RWPE1 (cell line): ENCODE measurements around the gene MYBBP1A.

Source experiments
- CTCF ChIA-PET: fragments of 350-600 bp; sonication (Branson Sonifier 250); formaldehyde crosslinking; extraction: SDS; loops from one replicate; lab custom pipeline; 2021; lab: Yijun Ruan, JAX
- POLR2A ChIA-PET: fragments of 400-600 bp; formaldehyde crosslinking; extraction: SDS; loops from one replicate; lab custom pipeline; 2020; ENCODE audit warnings: antibody characterized with exemption; ENCODE audit not compliant: low non-redundant PET; lab: Yijun Ruan, JAX
- DNase-seq: peaks from one replicate; pipeline ENCODE4 v3.0.0; 2012; ENCODE audit warnings: low spot score
- H3K27ac ChIP-seq: fragments of 450-650 bp; 2 replicates; pipeline ENCODE4 v1.5.1; 2017
- TF ChIP-seq, protein P1 (sequence below): fragments of 450-650 bp; conservative IDR thresholded peaks from 2 replicates; pipeline ENCODE4 v1.5.1; 2017; ENCODE audit warnings: low read depth, mild to moderate bottlenecking

The MYBBP1A gene

DNA sequence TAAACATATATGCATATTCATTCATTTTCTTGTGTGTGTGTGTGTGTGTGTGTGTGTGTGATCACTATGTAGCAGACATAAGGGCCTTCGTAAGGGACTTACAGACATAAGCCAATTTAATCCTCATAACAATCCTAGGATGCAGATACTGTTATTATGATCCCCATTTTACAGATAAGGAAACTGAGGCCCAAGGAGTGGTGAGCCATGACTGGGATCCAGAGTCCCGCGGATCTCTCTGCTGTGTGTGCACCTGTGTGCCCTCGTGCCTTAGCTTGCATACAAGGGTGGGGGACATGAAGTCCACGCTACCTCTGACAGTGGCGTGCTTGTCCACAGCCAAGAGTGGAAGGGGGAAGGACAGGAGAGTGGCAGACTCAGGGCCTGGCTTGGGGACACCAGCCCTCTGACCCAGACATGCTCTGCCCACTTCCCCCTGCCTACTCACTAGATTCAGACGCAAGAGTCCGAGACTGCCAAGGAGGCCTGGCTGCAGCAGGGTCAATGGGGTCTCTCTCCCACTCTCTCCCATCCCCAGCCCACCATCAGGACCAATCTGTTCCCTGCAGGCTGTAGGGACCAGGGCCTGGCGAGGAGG, 19.4 kb upstream of the MYBBP1A start:
- CTCF ChIA-PET: interaction anchor here (0.5 to 0.8 kb wide), 3 partner anchors 9 to 194 kb away, joined by 3 to 5 read pairs (median 4); no protein-coding TSS in a partner anchor
- POLR2A ChIA-PET: no interaction called here
- no peak overlapping the region for H3K27ac ChIP-seq
- no peak for DNase-seq
- TF ChIP-seq, protein P1, sequence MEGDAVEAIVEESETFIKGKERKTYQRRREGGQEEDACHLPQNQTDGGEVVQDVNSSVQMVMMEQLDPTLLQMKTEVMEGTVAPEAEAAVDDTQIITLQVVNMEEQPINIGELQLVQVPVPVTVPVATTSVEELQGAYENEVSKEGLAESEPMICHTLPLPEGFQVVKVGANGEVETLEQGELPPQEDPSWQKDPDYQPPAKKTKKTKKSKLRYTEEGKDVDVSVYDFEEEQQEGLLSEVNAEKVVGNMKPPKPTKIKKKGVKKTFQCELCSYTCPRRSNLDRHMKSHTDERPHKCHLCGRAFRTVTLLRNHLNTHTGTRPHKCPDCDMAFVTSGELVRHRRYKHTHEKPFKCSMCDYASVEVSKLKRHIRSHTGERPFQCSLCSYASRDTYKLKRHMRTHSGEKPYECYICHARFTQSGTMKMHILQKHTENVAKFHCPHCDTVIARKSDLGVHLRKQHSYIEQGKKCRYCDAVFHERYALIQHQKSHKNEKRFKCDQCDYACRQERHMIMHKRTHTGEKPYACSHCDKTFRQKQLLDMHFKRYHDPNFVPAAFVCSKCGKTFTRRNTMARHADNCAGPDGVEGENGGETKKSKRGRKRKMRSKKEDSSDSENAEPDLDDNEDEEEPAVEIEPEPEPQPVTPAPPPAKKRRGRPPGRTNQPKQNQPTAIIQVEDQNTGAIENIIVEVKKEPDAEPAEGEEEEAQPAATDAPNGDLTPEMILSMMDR: no peak

DNA sequence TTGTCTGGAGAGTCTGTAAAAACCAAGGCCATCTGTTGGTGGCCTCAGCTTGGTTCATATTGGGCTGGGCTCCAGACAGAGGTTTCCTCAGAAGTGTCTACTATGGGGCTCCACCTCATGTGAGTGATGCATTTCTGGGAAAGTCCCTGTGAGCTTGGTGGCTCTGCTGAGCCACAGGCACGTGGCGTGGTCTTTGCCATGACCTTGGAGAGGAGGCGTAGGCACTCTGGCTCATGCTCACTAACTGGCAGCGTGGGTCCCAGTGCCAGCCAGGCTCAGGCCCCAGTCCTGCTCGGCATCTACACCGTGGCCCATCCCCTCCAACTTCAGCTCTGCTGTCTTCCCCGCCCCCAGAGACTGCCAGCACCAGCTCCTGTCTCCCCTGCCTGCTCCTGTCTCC, 18.5 kb upstream of the MYBBP1A start:
- TF ChIP-seq, protein P1: no peak
- ChIA-PET POLR2A (no interaction called here), CTCF (interaction anchor here (0.7 to 0.8 kb wide), 2 partner anchors 8 to 51 kb away, joined by 3 to 4 read pairs; no protein-coding TSS in a partner anchor)
- H3K27ac ChIP-seq: no peak overlapping the region
- DNase-seq: no peak

DNA sequence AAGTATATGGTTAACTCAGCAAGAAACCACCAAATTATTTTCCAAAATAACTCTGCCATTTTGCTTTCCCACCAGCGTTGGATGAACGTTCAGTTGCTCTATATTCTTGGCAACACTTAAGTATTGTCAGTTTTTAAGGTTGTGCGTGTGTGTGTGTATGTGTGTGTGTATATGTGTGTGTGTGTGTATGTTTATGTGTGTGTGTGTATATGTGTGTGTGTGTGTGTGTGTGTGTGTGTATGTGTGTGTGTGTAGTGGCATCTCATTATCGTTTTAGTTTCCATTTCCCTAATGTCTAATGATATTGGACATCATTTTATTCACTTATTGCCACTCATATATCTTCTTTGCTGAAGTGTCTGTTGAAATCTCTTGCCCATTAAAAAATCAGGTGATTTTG, 17.9 kb upstream of the MYBBP1A start:
- ChIA-PET CTCF (no interaction called here), POLR2A (no interaction called here)
- TF ChIP-seq, protein P1: no peak
- no peak overlapping the region for H3K27ac ChIP-seq
- no peak for DNase-seq

DNA sequence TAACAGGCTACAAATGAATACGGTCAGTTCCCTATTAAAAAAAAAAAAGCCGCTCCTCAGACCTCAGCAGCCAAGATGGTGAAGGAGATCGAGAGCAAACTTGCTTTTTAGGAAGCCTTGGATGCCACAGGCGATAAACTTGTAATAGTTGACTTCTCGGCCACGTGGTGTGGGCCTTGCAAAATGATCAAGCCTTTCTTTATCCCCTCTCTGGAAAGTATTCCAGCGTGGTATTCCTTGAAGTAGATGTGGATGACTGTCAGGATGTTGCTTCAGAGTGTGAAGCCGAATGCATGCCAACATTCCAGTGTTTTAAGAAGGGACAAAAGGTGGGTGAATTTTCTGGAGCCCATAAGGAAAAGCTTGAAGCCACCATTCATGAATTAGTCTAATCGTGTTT, 16.9 kb upstream of the MYBBP1A start:
- CTCF ChIA-PET: no interaction called here
- no peak overlapping the region for H3K27ac ChIP-seq
- TF ChIP-seq, protein P1: no peak
- DNase-seq: no peak
- POLR2A ChIA-PET: no interaction called here

DNA sequence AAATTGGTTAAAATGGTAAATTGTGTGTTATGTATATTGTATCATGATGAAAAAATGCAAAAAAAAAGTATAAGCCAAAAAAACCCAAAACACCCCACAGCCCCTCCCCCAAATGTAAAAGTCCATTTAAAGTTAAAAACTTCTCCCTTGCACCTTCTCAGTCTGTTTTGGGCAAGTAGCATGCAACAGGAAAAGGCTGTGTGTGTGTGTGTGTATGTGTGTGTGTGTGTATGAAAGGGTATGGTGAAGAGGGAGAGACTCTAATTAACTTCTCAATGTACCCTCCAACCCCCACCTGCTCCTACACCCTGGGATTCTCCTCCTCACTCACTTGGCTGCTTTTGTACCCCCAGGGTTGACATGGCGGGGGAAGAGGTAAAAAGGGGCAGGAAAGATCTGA, 14.4 kb upstream of the MYBBP1A start:
- H3K27ac ChIP-seq: no peak overlapping the region
- POLR2A ChIA-PET: no interaction called here
- TF ChIP-seq, protein P1: no peak
- CTCF ChIA-PET: interaction anchor here (0.6 to 1.6 kb wide), 2 partner anchors 55 to 263 kb away, joined by 4 to 10 read pairs; no protein-coding TSS in a partner anchor
- no peak for DNase-seq

DNA sequence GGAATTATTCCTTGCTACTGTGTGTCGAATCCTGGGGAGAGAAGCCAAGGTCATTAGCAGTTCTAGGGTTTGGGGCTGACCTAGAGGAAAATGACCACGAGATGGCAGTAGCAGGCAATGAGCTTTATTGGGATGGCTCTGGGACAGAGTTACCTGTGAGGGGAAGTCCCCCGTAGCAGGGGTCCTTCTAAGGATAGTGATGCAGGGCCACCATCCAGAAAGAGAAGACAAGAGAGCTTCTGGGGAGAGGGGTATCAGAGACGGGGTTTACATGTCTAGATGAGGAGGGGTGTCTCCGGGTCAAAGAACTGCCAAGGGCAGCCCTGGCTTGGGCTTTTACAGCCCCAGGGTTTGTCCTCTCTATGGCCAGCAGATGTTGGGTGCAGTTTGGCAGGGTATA, 11.6 kb upstream of the MYBBP1A start:
- no peak overlapping the region for H3K27ac ChIP-seq
- TF ChIP-seq, protein P1: peak; percentile 75
- ChIA-PET CTCF (interaction anchor here (0.5 to 1.9 kb wide), 28 partner anchors 11 to 205 kb away, joined by 3 to 14 read pairs (median 5); partner anchors contain the start of genes MYBBP1A and TM4SF5), POLR2A (no interaction called here)
- DNase-seq: peak; percentile 75
